ENCODE data around the gene UBE2K.
"Not testable (repeated sequence)": the region's sequence is repeated elsewhere in the genome, so short reads cannot be mapped to it uniquely, and the experiment has no call there.

Gene UBE2K

DNA sequence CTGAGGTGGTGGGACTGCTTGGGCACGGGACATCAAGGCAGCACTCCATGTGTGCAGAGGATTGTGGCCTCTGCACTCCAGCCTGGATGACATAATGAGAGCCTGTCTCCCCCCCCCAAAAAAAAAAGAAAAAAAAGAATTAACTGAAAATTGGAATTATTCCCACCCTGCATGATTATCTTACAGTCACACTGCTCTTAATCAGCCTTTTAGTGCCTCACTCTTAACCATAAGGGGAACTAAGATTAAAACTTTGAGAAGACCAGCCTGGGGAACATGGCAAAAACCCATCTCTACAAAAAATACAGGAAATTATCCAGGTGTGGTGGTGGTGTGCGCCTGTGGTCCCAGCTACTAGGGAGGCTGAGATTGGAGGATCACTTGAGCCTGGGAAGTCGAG, 94.6 kb downstream of the UBE2K start:
- no peak for DNase-seq (ENCODE audit: low read depth in 2 of 2, low spot score in 1 of 2)

DNA sequence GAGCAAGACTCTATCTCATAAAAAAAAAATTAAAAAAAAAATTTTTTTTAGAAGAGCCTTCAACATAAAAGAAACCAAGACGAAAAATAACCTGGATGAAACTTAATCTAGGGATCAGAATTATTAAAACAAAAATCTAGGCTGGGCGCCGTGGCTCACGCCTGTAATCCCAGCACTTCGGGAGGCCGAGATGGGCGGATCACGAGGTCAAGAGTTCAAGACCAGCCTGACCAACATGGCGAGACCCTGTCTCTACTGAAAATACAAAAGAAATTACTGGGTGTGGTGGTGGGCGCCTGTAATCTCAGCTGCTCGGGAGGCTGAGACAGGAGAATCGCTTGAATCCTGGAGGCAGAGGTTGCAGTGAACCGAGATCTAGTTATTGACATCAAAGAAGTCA, 95.0 kb downstream of the UBE2K start:
- not testable (repeated sequence) for DNase-seq (ENCODE audit: low read depth in 2 of 2, low spot score in 1 of 2)

DNA sequence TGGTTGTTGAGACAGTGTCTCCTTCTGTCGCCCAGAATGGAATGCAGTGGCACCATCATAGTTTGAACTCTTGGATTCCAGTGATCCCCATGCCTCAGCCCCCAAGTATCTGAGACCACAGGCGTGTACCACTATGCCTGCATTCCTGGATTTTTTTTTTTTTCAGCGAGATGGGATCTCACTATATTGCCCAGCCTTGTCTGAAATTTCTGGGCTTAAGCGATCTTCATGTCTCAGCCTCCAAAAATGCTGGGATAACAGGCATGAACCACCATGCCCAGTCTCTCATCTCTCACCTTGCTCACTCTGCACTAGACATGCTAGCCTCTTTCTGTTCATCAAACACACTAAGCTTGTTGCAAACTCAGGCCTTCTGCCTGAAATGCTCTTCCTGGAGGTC, 104.1 kb downstream of the UBE2K start:
- DNase-seq (ENCODE audit: low read depth in 2 of 2, low spot score in 1 of 2), result no peak

DNA sequence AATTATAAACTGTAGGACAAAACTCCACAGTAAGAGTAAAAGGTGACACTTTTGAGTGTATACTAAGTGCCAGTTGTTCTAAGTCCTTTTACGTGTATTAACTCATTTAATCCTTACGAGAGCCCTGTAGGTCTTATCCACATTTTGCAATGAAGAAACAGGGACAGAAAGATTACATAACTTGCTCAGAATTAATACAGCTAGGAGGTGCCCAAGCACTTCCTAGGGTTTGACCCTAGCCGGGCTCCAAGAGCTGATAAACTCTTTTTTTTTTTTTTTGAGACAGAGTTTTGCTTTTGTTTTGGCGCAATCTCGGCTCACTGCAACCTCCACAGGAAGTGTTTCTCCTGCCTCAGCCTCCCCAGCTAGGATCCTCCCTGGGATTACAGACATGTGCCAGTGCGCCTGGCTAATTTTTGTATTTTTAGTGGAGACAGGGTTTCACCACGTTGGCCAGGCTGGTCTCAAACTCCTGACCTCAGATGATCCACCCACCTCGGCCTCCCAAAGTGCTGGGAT, 110.4 kb downstream of the UBE2K start:
- DNase-seq (ENCODE audit: low read depth in 2 of 2, low spot score in 1 of 2), result no peak

DNA sequence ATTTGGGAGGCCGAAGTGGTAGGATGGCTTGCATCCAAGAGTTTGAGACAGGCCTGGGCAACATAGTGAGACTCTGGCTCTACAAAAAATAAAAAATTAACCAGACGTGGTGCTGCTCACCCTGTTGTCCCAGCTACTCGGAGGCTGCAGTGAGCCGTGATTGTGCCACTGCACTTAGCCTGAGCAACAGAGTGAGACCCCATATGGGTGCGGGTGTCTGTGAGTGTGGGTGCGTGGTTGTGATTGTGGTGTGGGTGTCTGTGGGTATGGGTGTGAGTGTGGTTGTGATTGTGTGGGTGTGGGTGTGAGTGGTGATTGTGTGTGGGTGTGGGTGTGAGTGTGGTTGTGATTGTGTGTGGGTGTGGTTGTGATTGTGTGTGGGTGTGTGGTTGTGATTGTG, 114.6 kb downstream of the UBE2K start:
- DNase-seq (ENCODE audit: low read depth in 2 of 2, low spot score in 1 of 2), result no peak

DNA sequence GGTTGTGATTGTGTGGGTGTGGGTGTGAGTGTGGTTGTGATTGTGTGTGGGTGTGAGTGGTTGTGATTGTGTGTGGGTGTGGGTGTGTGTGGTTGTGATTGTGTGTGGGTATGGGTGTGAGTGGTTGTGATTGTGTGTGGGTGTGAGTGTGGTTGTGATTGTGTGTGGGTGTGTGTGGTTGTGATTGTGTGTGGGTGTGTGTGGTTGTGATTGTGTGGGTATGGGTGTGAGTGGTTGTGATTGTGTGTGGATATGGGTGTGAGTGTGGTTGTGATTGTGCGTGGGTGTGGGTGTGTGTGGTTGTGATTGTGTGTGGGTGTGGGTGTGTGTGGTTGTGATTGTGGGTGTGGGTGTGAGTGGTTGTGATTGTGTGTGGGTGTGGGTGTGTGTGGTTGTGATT, 115.1 kb downstream of the UBE2K start:
- not testable (repeated sequence) for DNase-seq (ENCODE audit: low read depth in 2 of 2, low spot score in 1 of 2)

DNA sequence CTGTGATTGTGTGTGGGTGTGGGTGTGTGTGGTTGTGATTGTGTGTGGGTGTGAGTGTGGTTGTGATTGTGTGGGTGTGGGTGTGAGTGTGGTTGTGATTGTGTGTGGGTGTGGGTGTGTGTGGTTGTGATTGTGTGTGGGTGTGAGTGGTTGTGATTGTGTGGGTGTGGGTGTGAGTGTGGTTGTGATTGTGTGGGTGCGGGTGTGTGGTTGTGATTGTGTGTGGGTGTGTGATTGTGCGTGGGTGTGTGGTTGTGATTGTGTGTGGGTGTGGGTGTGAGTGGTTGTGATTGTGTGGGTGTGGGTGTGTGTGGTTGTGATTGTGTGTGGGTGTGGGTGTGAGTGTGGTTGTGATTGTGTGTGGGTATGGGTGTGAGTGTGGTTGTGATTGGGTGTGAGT, 115.8 kb downstream of the UBE2K start:
- DNase-seq (ENCODE audit: low read depth in 2 of 2, low spot score in 1 of 2), result not testable (repeated sequence)

DNA sequence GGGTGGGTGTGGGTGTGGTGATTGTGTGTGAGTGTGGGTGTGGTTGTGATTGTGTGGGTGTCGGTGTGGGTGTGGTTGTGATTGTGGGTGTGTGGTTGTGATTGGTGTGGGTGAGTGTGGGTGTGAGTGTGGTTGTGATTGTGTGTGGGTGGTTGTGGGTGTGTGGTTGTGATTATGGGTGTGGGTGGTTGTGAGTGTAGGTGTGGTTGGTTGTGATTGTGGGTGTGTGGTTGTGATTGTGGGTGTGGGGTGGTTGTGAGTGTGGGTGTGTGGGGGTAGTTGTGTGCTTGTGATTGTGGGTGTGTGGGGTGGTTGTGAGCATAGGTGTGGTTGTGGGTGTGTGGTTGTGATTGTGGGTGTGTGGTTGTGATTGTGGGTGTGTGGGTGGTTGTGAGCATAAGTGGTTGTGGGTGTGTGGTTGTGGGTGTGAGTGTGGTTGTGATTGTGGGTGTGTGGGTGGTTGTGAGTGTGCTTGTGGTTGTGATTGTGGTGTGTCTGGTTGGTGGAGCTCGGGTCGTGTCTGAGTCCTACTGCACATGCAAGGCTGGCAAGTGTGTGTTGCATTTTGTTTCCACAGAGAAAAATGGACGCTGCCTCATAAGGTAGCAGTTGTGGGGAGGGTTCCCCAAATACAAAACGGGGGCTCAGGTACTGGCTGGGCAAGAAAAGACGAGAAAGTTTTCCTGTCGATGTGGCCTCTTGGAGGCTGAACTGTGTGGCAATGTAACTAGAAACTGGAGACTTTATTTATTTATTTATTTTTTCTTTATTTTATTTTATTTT, 116.7 kb downstream of the UBE2K start:
- no peak for DNase-seq (ENCODE audit: low read depth in 2 of 2, low spot score in 1 of 2)

DNA sequence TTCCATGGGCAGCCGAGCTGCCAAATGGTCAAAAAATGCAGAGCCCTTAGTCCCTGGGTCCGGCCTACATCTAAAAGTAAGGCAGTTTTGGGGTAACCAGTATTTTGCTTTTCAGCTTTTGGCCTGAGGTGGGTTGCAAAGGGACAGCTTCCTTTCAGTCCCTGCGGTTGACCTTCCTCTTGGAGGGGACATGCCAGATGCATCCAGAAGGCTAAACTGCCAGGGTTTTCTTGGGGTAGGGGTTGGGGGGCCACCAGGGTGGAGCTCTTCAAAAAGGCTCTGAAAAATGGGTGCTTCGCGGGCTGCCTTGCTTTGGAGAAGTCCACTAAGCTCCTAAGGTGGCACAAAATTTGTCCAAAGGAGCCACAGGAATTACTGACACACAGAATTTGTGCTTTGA, 120.7 kb downstream of the UBE2K start:
- no peak for DNase-seq (ENCODE audit: low read depth in 2 of 2, low spot score in 1 of 2)

DNA sequence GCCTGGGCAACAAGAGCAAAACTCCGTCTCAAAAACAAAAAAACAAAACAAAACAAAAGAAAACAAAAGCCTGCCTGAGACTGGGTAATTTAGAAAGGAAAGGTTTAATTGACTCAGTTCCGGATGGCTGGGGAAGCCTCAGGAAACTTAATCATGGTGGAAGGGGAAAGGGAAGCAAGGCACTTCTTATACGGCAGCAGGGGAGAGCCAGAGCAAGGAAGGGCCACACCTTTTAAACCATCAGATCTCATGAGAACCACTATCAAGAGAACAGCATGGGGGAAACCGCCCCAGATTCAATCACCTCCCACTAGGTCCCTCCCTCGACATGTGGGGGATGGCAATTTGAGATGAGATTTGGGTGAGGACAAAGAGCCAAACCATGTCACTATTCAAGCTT, 122.2 kb downstream of the UBE2K start:
- DNase-seq (ENCODE audit: low read depth in 2 of 2, low spot score in 1 of 2), result no peak

DNA sequence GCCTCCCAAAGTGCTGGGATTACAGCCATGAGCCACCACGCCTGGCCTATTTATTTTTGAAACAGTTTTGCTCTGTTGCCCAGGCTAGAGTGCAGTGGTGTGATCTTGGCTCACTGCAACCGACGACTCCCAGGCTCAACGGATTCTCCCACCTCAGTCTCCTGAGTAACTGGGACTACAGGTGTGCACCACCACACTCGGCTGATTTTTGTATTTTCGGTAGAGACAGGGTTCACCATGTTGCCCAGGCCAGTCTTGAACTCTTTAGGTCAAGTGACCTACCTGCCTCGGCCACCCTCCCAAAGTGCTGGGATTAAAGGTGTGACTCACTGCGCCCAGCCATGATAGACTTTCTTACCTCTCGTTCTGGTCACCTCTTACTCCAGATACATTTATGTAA, 124.0 kb downstream of the UBE2K start:
- no peak for DNase-seq (ENCODE audit: low read depth in 2 of 2, low spot score in 1 of 2)

DNA sequence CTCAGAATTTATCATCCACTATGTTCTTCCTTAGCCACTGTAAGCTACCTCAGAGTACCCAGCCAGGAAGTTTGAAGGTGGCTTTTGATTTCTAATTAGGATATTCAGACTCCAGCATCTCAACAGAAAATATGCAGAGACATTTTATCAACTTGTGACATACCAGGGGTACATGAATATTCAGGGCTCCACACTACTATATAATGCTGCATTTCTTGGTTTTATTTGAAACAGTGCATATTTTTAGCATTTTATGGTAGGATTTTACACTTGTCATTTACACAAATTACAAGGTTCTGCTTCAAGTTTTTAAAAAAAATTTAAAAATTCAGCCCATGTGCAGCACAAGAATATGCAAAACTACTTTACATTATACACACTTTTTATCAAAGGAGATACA, 124.7 kb downstream of the UBE2K start:
- DNase-seq (ENCODE audit: low read depth in 2 of 2, low spot score in 1 of 2), result no peak

DNA sequence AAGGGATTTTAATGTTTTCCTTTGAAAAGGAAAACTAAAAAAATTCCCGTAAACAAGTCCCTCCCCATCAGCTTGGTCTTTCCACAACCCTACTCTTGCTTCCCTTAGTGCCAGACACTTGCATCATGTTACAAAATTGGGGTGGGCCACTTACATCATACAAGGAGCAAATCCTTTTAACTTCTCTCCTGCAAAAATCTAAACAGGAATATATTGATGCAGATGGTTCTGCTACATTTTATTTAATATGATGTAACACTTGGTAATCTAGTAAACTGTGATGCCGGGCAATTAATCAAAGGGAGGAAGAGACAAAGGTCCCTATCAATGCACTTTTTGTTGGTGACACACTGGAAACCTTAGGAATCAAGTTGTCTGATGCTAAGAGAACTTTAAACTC, 125.3 kb downstream of the UBE2K start:
- no peak for DNase-seq (ENCODE audit: low read depth in 2 of 2, low spot score in 1 of 2)

DNA sequence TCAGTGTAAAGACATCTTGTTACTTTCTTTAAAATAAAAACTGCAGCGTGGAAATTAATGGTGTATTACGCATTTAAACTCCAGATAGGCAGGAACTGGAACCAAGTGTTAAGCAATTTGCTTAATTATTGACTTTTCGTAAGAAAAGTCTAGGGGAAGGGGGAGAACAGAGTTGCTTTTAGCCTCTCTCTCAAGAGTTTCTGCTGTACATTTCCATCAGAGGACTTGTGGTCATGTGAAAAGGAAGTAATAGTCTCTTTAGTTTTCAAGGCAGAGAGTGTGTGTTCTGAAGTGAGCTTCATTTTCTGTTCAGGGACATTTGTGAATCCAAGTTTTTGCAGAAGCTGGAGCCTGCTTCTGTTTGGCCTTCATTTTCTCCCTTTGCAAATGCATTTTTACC, 127.2 kb downstream of the UBE2K start:
- no peak for DNase-seq (ENCODE audit: low read depth in 2 of 2, low spot score in 1 of 2)

DNA sequence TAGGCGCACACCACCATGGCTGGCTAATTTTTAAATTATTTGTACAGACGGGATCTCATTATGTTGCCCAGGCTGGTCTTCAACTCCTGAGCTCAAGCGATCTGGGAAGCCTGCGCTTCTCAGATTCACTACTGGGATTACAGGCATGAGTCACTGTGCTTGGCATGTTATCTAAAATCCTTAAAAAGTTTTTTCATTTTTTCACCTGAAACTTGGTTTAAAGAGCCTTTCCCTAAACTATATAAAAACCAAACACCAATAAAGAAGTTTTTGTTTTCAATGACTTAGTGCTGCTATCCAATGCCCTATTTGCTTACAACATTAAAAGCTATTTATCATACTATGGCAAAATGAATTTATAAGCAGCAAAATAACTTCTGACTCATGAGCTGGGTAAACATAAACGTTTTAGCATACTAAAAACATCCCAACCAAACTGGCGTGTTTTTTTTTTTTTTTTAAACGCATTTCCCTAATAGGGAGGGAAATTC, 127.8 kb downstream of the UBE2K start:
- no peak for DNase-seq (ENCODE audit: low read depth in 2 of 2, low spot score in 1 of 2)

Measured in stimulated activated CD8-positive, alpha-beta memory T cell treated with anti-CD3 and anti-CD28 coated beads, Interleukin-4, amount 100 ng/mL, for 4 hours (primary cell).